ENCODE results near the gene CBX5. TPM values are rescaled to one million over a fixed set of nuclear protein-coding genes. Genes with fewer than 3 reads are reported as not detected.

CBX5 gene
- total and polyA plus RNA-seq, 2 of the 8 experiments (the other 6 are each of a cell fraction or from before 2014, with no cell fraction given), result 62.4 to 231 TPM

DNA sequence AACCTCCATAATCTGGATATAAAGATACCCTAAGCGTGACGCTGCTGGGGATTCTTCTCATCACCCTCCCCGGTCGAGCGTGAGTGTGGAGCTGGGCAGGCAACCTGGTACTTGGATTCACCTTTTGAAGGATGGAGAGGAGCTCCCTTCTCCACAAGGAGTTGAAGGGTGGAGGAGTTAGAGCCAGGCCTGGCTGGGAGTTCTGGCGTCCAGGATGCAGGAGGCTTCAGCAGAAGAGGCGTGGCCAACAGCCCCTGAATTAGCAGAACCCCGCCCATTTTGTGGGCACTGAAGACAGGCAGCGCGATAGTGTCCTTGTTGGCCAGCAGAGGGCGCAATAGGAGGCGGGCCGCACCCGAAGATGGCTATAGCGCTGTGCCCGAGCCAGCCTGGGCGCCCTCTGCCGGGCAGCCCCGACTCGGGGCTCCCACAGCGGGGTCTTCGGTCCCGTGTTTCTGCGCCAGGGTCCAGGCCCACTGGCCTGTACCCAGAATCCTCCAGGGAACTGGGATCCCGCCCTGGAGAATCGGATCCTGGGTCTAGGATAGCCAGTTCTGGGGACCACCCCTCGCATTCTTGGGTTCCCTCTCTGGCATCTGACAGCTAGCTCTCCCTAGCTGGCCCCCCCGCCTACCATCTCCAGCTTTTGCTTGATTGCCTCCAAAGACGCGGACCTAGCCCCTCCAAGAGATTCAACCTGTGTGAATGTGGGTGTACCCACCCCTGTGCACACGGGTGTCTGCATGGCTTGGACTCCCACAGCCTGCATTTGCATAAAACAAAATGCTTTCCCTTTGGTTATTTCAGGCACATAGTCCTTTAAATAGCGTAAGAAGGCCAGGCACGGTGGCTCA, 65.1 kb downstream of the CBX5 start:
- H3K9me3 ChIP-seq (ENCODE audit: insufficient read depth in 2 of 2, low read depth in 1 of 2, low read length in 1 of 2), result no peaks in the 10 kb centered on the region
- no peaks in the 10 kb centered on the region for H3K79me1 ChIP-seq (ENCODE audit: low read depth, low read length)
- no peak for FAIRE-seq
- H2BK12ac ChIP-seq (ENCODE audit: low read depth, low read length), result no peak overlapping the region
- H4K91ac ChIP-seq (replicated peaks; ENCODE audit: insufficient read length, low read length), result no peak overlapping the region
- no peak overlapping the region for H3K56ac ChIP-seq (replicated peaks; ENCODE audit: insufficient read length, low read depth, low read length)
- ChIA-PET CTCF (ENCODE audit: partially characterized antibody) (interaction anchor here (0.6 to 4.9 kb wide), 53 partner anchors 8 to 509 kb away, joined by 3 to 64 read pairs (median 5); partner anchors contain the start of genes COPZ1, HOXC10, HOXC13 and HOXC5), POLR2A (ENCODE audit: partially characterized antibody) (interaction anchor here (0.6 to 1.7 kb wide), 9 partner anchors 10 to 164 kb away, joined by 3 to 10 read pairs (median 4); partner anchors contain the start of genes CBX5 and HNRNPA1)
- H4K5ac ChIP-seq (ENCODE audit: insufficient read length, low read depth, low read length), result no peak overlapping the region
- H4K8ac ChIP-seq (ENCODE audit: extremely low read depth, insufficient read depth, low read length), result no peak overlapping the region; the same call in 1 of the 2 replicates
- peak overlapping the region in 1 of 2 experiments; percentile 26; a peak in 1 of 4 replicates for H3K4me2 ChIP-seq (ENCODE audit: insufficient read depth in 1 of 2, low read depth in 2 of 2, low read length in 2 of 2)
- no peak overlapping the region for H3K27ac ChIP-seq (ENCODE audit: low read depth, low read length)
- no peak overlapping the region for H2BK20ac ChIP-seq (ENCODE audit: low read length)
- DNase-seq (ENCODE audit: low read depth in 1 of 2, low spot score in 2 of 2), result peak; percentile 78 to 96
- no peaks in the 10 kb centered on the region for H3K36me3 ChIP-seq (ENCODE audit: control insufficient read depth in 2 of 4, insufficient read depth in 4 of 4, low read length in 3 of 4)
- no peak overlapping the region for H3K4ac ChIP-seq (replicated peaks; ENCODE audit: insufficient read length, low read depth, low read length)
- peaks cover 0 to 3% of the 10 kb centered on the region in 2 experiments for H4K20me1 ChIP-seq (replicated peaks in 1 of 2; ENCODE audit: control insufficient read depth in 1 of 2, insufficient read depth in 2 of 2, low read length in 2 of 2)
- H3K4me1 ChIP-seq (replicated peaks in 1 of 4; ENCODE audit: control insufficient read depth in 3 of 4, insufficient read depth in 4 of 4, low read length in 3 of 4), result peaks cover 0 to 26% (median 17%) of the 10 kb centered on the region in 4 experiments; a peak in 6 of 7 replicates
- no peaks in the 10 kb centered on the region for H3K79me2 ChIP-seq (ENCODE audit: control insufficient read depth in 1 of 2, insufficient read depth in 2 of 2, low read length in 2 of 2)
- no peak overlapping the region for H3K14ac ChIP-seq (ENCODE audit: insufficient read length)
- peaks cover 1 to 42% (median 27%) of the 10 kb centered on the region in 4 experiments; a peak in 6 of 7 replicates for H3K27me3 ChIP-seq (replicated peaks in 1 of 4; ENCODE audit: control insufficient read depth in 3 of 4, extremely low read depth in 1 of 4, insufficient read depth in 3 of 4, low read length in 3 of 4)
- H2BK15ac ChIP-seq (ENCODE audit: low read length), result no peak overlapping the region
- no peak overlapping the region for H2AK5ac ChIP-seq (ENCODE audit: low read depth, low read length)
- H2AFZ ChIP-seq (ENCODE audit: low read length), result no peak overlapping the region
- H3K4me3 ChIP-seq (ENCODE audit: extremely low read depth in 1 of 4, insufficient read depth in 2 of 4, low read depth in 3 of 4, low read length in 4 of 4), result no peak overlapping the region
- H2BK120ac ChIP-seq (replicated peaks; ENCODE audit: low read depth, low read length), result no peak overlapping the region
- no peak overlapping the region for H3K23ac ChIP-seq (ENCODE audit: insufficient read length)
- no peak overlapping the region for H3K18ac ChIP-seq (ENCODE audit: extremely low read depth, low read length)
- H3K23me2 ChIP-seq (ENCODE audit: low read depth, low read length), result peaks cover 12% of the 10 kb centered on the region; the same call in 1 of the 2 replicates
- WGBS, 2 experiments (ENCODE audit: extremely low coverage in 1 of 2, insufficient coverage in 1 of 2, insufficient read length in 1 of 2, insufficient replicate concordance in 2 of 2, low coverage in 1 of 2, low lambda C conversion rate in 2 of 2, missing lambda C conversion rate in 1 of 2), result 30% methylated on average over 33 of the region's 33 CpGs; no CpG with 5 or more reads in 1 of the 2 experiments
- no peak overlapping the region for H3K9ac ChIP-seq (replicated peaks in 1 of 4; ENCODE audit: extremely low read depth in 1 of 4, low read depth in 3 of 4, low read length in 3 of 4)
- no peak overlapping the region for H2BK5ac ChIP-seq (ENCODE audit: low read depth, low read length)
- no peak for TF ChIP-seq POU5F1 (IDR thresholded peaks at IDR 0.05; ENCODE audit: low read depth, low read length)
- TF ChIP-seq, protein P1, sequence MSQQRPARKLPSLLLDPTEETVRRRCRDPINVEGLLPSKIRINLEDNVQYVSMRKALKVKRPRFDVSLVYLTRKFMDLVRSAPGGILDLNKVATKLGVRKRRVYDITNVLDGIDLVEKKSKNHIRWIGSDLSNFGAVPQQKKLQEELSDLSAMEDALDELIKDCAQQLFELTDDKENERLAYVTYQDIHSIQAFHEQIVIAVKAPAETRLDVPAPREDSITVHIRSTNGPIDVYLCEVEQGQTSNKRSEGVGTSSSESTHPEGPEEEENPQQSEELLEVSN (IDR thresholded peaks at IDR 0.05), result no peak
- no peak for TF ChIP-seq CBX5 (IDR thresholded peaks at IDR 0.05; ENCODE audit: low read depth, low read length)
- no peak for TF ChIP-seq CTBP2 (IDR thresholded peaks at IDR 0.05; ENCODE audit: borderline replicate concordance, insufficient read depth, insufficient read length, low read length)
- peak; percentile 54 to 68 for TF ChIP-seq RAD21 (IDR thresholded peaks at IDR 0.05 in 1 of 2, conservative IDR thresholded peaks at IDR 0.05 in 1 of 2; ENCODE audit: low read depth in 2 of 2, low read length in 2 of 2)
- TF ChIP-seq EZH2 (IDR thresholded peaks at IDR 0.05; ENCODE audit: low read depth, low read length, severe bottlenecking), result no peak
- no peak for TF ChIP-seq CHD1 (IDR thresholded peaks at IDR 0.05; ENCODE audit: low read depth, low read length)
- TF ChIP-seq, protein P2, sequence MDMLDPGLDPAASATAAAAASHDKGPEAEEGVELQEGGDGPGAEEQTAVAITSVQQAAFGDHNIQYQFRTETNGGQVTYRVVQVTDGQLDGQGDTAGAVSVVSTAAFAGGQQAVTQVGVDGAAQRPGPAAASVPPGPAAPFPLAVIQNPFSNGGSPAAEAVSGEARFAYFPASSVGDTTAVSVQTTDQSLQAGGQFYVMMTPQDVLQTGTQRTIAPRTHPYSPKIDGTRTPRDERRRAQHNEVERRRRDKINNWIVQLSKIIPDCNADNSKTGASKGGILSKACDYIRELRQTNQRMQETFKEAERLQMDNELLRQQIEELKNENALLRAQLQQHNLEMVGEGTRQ (IDR thresholded peaks at IDR 0.05; ENCODE audit: low read length), result no peak
